HepG2 (cell line): ENCODE measurements around the gene FGGY.

ENCODE experiments used
- CTCF ChIP-seq: sonication (generic); formaldehyde crosslinking; IDR thresholded peaks from 2 replicates; pipeline ENCODE4 v1.5.0; 2020; ENCODE audit warnings: mild to moderate bottlenecking, missing genetic modification reagents, moderate library complexity
- EP300 ChIP-seq, 3 experiments: sonication (generic) in 1 of 3; formaldehyde crosslinking in 1 of 3; IDR thresholded peaks; 2 replicates each; pipeline versions ENCODE4 v1.5.1 to v1.6.1; 2011 to 2020; ENCODE audit warnings: low read depth in 2 of 3, low read length in 2 of 3, borderline replicate concordance in 1 of 3, improper control_type of control experiment in 1 of 3, mild to moderate bottlenecking in 1 of 3, missing genetic modification reagents in 1 of 3, moderate library complexity in 1 of 3
- EZH2 ChIP-seq: conservative IDR thresholded peaks from 2 replicates; pipeline ENCODE4 v1.6.1; 2012; ENCODE audit warnings: mild to moderate bottlenecking, low read depth, low read length, moderate library complexity
- POLR2A ChIP-seq, 2 experiments: IDR thresholded peaks; 2 replicates each; pipeline ENCODE4 v1.6.1; 2011; ENCODE audit warnings: low read depth in 2 of 2, low read length in 2 of 2, mild to moderate bottlenecking in 1 of 2, moderate library complexity in 1 of 2; ENCODE audit not compliant: insufficient read depth in 1 of 2

- TF ChIP-seq POLR2A (IDR thresholded peaks at IDR 0.05; ENCODE audit: insufficient read depth in 1 of 2, low read depth in 2 of 2, low read length in 2 of 2): peak; percentile 77 to 84
- TF ChIP-seq CTCF: peak; percentile 25
- no peak for TF ChIP-seq EZH2
- TF ChIP-seq EP300 (IDR thresholded peaks at IDR 0.05; ENCODE audit: low read depth in 2 of 2, low read length in 2 of 2): no peak
- TF ChIP-seq EP300 (CRISPR knock-in tag; IDR thresholded peaks at IDR 0.05; ENCODE audit: borderline replicate concordance): no peak
Measured at GRCh38 chr1:59296358-59297256, at the start of gene FGGY.
